ENCODE results near the gene EIF4G1.

DNA sequence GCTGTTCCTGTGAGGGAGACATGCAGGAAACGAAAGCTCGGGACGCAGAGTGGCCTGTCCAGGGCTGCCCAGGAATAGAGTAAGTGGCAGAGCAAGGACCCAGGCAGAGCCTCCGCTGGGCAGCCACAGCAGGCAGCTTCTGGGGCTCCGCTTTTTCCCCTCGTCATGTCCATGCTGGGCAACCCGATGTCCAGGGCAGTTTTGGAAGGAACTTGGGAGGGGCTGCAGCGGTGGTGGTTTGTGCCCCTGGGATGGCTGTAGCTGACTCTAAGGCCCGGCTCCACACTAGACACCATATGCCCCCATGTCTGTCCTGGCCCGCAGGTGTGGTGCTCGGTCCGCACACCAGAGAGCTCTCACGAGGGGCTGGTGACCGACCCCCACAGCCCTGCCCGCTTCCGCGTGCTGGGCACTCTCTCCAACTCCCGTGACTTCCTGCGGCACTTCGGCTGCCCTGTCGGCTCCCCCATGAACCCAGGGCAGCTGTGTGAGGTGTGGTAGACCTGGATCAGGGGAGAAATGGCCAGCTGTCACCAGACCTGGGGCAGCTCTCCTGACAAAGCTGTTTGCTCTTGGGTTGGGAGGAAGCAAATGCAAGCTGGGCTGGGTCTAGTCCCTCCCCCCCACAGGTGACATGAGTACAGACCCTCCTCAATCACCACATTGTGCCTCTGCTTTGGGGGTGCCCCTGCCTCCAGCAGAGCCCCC is 22.5 kb upstream of the EIF4G1 start:
- no peak for TF ChIP-seq POLR2A (IDR thresholded peaks at IDR 0.05)
- TF ChIP-seq, protein P1, sequence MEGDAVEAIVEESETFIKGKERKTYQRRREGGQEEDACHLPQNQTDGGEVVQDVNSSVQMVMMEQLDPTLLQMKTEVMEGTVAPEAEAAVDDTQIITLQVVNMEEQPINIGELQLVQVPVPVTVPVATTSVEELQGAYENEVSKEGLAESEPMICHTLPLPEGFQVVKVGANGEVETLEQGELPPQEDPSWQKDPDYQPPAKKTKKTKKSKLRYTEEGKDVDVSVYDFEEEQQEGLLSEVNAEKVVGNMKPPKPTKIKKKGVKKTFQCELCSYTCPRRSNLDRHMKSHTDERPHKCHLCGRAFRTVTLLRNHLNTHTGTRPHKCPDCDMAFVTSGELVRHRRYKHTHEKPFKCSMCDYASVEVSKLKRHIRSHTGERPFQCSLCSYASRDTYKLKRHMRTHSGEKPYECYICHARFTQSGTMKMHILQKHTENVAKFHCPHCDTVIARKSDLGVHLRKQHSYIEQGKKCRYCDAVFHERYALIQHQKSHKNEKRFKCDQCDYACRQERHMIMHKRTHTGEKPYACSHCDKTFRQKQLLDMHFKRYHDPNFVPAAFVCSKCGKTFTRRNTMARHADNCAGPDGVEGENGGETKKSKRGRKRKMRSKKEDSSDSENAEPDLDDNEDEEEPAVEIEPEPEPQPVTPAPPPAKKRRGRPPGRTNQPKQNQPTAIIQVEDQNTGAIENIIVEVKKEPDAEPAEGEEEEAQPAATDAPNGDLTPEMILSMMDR (IDR thresholded peaks at IDR 0.05): no peak
